ENCODE results near the gene CNNM4. TPM values are rescaled to one million over a fixed set of nuclear protein-coding genes. Genes with fewer than 3 reads are reported as not detected.

CNNM4 gene
- total RNA-seq, 1 experiment from 2014 or later: 28.3 TPM

GRCh38 chr2:96821113-96821675, 60.5 kb downstream of the CNNM4 start:
- BruUV-seq (replicated peaks): no TSS peak
- no peak overlapping the region for H3K4me3 Mint-ChIP-seq (ENCODE audit: unreplicated experiment)
- Histone ChIP-seq H3K36me3 (ENCODE audit: control insufficient read depth, insufficient read depth, low read length) (peaks cover 8% of the 10 kb centered on the region; the same call in 1 of the 2 replicates), H3K27me3 (replicated peaks; ENCODE audit: control insufficient read depth, insufficient read depth, low read length) (no peaks in the 10 kb centered on the region), H3K4me3 (ENCODE audit: low read depth, low read length) (no peak overlapping the region), H3K4me1 (peaks cover 59% of the 10 kb centered on the region), H3K9me3 (no peaks in the 10 kb centered on the region)
- ChIA-PET CTCF (interaction anchor here (0.5 to 2.3 kb wide), 3 partner anchors 37 to 61 kb away, joined by 3 to 17 read pairs (median 6); partner anchors contain the start of gene ANKRD39), POLR2A (interaction anchor here (1.0 kb wide), 2 partner anchors 10 to 22 kb away, joined by 3 read pairs; no protein-coding TSS in a partner anchor)
- no peaks in the 10 kb centered on the region for H3K9me3 Mint-ChIP-seq (ENCODE audit: unreplicated experiment)
- peaks cover 90% of the 10 kb centered on the region for H3K36me3 Mint-ChIP-seq (ENCODE audit: insufficient read depth, unreplicated experiment)
- peak overlapping the region; percentile 71 for H3K27ac Mint-ChIP-seq (ENCODE audit: unreplicated experiment)
- DNase-seq: no peak
- TF ChIP-seq CTCF (IDR thresholded peaks at IDR 0.05; ENCODE audit: insufficient read depth in 1 of 2, low read depth in 1 of 2, low read length in 1 of 2, severe bottlenecking in 1 of 2, unreplicated experiment in 1 of 2): no peak
- H3K4me1 Mint-ChIP-seq (ENCODE audit: low read depth, unreplicated experiment): peaks cover 49% of the 10 kb centered on the region
- no peaks in the 10 kb centered on the region for H3K27me3 Mint-ChIP-seq (ENCODE audit: insufficient read depth, unreplicated experiment)
- intact Hi-C loops (cut with micrococcal nuclease; ENCODE audit: unreplicated experiment): no loop called here

- Mint-ChIP-seq H3K36me3 (ENCODE audit: insufficient read depth, unreplicated experiment) (peaks cover 97% of the 10 kb centered on the region), H3K4me3 (ENCODE audit: unreplicated experiment) (no peak overlapping the region), H3K27ac (ENCODE audit: unreplicated experiment) (peak overlapping the region; percentile 46), H3K27me3 (ENCODE audit: insufficient read depth, unreplicated experiment) (no peaks in the 10 kb centered on the region), H3K4me1 (ENCODE audit: low read depth, unreplicated experiment) (peaks cover 49% of the 10 kb centered on the region), H3K9me3 (ENCODE audit: unreplicated experiment) (no peaks in the 10 kb centered on the region)
- no peak for DNase-seq
- ChIA-PET POLR2A (no interaction called here), CTCF (no interaction called here)
- TF ChIP-seq CTCF (IDR thresholded peaks at IDR 0.05; ENCODE audit: insufficient read depth in 1 of 2, low read depth in 1 of 2, low read length in 1 of 2, severe bottlenecking in 1 of 2, unreplicated experiment in 1 of 2): no peak
- intact Hi-C loops (cut with micrococcal nuclease; ENCODE audit: unreplicated experiment): no loop called here
- H3K9me3 ChIP-seq: no peaks in the 10 kb centered on the region
- BruUV-seq (replicated peaks): no TSS peak
- no peak overlapping the region for H3K4me3 ChIP-seq (ENCODE audit: low read depth, low read length)
- H3K4me1 ChIP-seq: peaks cover 59% of the 10 kb centered on the region
- H3K36me3 ChIP-seq (ENCODE audit: control insufficient read depth, insufficient read depth, low read length): peaks cover 10% of the 10 kb centered on the region
- H3K27me3 ChIP-seq (replicated peaks; ENCODE audit: control insufficient read depth, insufficient read depth, low read length): no peaks in the 10 kb centered on the region
These were observed 62.1 kb downstream of the CNNM4 start for GRCh38 chr2:96822786-96823185.

GRCh38 chr2:96823198-96823597, 62.5 kb downstream of the CNNM4 start:
- BruUV-seq (replicated peaks): no TSS peak
- intact Hi-C loops (cut with micrococcal nuclease; ENCODE audit: unreplicated experiment): no loop called here
- Mint-ChIP-seq H3K4me1 (ENCODE audit: low read depth, unreplicated experiment) (peaks cover 46% of the 10 kb centered on the region), H3K27ac (ENCODE audit: unreplicated experiment) (peak overlapping the region; percentile 46), H3K4me3 (ENCODE audit: unreplicated experiment) (no peak overlapping the region), H3K36me3 (ENCODE audit: insufficient read depth, unreplicated experiment) (peaks cover 97% of the 10 kb centered on the region), H3K27me3 (ENCODE audit: insufficient read depth, unreplicated experiment) (no peaks in the 10 kb centered on the region), H3K9me3 (ENCODE audit: unreplicated experiment) (no peaks in the 10 kb centered on the region)
- ChIA-PET POLR2A (no interaction called here), CTCF (no interaction called here)
- H3K9me3 ChIP-seq: no peaks in the 10 kb centered on the region
- peaks cover 59% of the 10 kb centered on the region for H3K4me1 ChIP-seq
- no peak for TF ChIP-seq CTCF (IDR thresholded peaks at IDR 0.05; ENCODE audit: insufficient read depth in 1 of 2, low read depth in 1 of 2, low read length in 1 of 2, severe bottlenecking in 1 of 2, unreplicated experiment in 1 of 2)
- no peak for DNase-seq
- H3K27me3 ChIP-seq (replicated peaks; ENCODE audit: control insufficient read depth, insufficient read depth, low read length): no peaks in the 10 kb centered on the region
- no peak overlapping the region for H3K4me3 ChIP-seq (ENCODE audit: low read depth, low read length)
- H3K36me3 ChIP-seq (ENCODE audit: control insufficient read depth, insufficient read depth, low read length): peaks cover 11% of the 10 kb centered on the region
